Embryonic facial prominence (tissue), 1 donor: ENCODE data around the gene KCNK7.

ENCODE experiments used
- DNase-seq: peaks from one replicate; pipeline ENCODE4 v3.0.0-alpha.2; 2016; ENCODE audit errors: extremely low spot score

Gene KCNK7

DNA sequence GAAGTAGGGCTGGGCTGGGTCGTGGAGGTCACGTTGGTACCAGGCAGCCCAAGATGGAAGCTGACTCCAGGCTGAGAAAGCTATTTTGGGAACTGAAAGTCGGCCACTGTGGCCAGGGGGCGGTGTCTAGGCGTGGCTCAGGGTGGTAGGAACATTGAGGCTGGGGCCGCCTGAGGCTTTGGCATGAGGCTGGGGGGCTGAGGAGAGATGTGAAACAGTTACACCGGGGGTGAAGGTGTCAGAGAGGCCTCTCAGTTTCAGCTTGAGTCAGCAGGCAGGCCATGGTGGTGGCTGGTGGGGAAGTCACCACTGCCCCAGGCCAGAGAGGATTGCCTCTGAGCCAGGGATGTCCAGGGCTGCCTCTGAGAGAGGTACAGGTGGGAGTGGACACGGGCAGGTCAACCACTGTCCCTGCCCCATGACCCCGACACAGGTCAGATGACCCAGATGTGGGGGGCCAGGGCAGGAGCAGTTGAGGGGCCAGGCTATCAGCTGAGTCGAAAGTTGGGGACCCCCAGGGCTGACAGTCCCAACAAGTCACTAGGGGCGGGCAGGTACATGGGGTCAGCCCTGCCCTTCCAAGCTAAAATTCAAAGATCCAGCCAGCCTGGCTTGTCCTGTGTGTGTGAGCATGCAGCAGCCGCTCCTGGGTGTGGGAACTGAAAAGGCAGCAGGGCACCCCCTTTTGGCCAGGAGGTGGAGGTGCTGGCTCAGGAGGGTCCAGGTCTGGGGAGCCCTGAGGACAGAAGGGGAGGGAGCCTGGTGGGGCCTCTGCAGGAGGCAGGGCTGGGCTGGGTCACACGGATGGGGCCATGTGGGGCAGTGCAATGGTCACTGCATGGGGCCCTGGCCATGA, 7.2 kb downstream of the KCNK7 start:
- no peak for DNase-seq

DNA sequence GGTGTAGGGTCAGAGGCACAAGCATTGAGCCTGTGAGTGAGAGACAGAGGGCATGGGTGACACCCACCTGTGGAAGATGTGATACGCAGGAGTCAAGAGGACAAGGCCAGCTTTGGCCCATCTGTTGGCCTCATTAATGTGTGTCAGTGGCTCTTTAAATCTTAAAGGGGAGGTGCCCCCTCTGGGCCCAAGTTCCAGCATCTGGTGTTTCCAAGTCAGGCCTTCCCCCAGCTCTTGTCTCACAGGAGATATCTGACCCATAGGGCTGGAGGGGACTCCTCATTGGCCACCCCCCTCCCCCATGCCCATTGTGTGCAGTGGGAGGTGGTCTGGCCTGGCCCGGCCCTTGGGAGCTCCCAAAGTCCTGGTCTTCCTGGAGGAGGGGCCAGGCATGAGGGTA, 8.9 kb downstream of the KCNK7 start:
- no peak for DNase-seq

DNA sequence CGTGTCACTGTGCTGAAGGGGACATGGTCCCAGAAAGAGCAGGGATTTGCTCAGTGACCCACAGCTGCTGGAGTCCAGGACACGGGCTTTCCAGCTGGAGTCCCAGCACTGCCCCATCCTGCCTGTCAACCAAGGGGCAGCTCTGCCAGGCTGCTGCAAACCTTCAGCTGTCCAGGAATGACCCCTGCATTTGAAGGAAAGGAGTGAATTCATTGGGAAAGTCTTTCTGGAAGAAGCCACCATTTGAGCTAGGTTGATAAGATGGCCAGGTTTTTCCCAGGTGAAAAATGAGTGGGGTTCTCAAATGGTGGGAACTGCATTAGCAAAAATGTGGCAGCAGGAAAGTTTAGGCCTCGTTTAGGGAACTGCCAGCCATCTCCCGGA, 9.4 kb downstream of the KCNK7 start:
- no peak for DNase-seq

DNA sequence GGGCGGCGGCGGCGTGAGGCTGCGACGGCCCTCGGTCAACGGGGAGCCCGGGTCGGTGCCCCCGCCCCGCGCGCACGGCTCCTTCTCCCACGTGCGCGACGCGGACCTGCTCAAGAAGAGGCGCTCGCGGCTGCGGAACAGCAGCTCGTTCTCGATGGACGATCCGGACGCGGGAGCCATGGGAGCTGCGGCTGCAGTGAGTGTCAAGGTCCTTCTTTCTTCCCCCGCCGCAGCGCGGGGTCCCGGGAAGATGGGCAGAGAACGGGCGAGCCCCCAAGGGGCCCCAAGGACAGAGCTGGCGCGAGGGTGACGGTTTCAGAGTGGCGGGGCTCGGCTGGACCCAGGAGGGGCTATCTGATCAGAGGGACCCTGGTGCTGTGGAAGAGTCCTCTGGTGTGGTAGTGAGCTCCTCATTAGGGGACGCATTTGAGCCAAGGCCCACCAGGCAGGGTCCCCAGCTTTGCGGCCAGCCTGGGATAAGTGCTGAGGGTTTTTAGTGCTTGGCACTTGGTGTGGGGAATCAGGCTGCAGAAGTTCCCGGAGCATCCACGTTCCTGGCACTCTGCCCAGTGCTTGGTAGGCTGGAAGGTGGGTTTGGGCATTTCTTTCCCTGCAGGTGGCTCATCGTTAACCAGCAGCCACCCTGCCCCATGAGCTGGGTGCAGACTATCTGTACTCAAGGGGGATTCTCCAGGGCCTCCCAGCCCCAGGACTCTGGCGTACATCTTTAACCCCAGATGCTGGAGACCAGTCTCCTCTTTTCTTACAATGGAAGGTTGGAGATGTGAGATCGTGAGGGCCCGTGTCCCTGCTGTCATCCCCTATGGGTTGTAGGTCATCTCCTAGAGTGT, 10.0 kb downstream of the KCNK7 start:
- no peak for DNase-seq

DNA sequence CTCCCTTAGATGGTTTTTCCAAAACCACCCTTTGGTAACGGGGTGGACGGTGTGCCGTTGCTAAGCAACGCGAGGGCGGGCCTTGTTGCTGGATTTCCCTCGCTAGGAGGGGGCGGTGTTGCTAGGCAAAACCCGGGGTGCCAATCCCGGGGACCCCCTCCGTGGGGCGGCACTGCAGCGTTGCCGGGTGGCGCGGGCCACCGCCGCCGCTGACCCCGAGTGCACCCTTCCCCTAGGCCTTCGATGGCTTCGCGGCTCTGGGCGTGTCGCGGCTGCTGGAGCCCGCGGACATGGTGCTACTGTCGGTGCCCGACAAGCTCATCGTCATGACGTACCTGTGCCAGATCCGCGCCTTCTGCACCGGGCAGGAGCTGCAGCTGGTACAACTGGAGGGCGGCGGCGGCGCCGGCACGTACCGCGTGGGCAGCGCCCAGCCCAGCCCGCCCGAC, 10.9 kb downstream of the KCNK7 start:
- DNase-seq, result no peak

DNA sequence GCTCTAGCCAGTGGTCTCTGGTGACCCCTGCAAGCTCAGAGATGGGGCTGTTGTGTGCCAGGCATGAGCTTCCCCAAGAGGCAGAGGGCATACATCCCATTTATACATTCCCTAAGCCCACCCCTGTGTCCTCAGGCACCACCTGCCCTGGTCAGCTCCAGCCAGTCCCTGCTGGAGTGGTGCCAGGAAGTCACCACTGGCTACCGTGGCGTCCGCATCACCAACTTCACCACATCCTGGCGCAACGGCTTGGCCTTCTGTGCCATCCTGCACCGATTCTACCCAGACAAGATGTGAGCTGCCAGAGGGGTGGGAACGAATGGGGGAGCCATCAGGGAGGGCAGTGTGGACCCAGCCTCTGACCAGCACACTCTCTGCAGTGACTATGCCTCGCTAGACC, 11.5 kb downstream of the KCNK7 start:
- no peak for DNase-seq

DNA sequence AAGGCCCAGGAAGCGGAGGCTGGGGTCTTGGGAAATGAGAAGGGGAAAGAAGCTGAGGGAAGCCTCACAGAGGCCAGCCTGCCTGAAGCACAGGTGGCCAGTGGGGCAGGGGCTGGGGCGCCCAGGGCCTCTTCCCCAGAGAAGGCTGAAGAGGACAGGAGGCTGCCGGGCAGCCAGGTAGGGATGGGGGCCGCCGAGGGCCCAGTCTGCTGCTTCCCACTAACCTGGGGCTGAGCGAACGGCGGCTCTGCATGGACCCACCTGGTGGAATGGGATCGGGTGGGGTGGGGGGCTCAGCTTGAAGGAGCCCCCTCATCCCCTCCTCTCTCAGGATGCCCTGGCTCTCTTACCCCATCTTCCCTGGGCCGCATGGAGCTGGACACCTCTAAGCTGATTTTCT, 12.0 kb downstream of the KCNK7 start:
- no peak for DNase-seq

DNA sequence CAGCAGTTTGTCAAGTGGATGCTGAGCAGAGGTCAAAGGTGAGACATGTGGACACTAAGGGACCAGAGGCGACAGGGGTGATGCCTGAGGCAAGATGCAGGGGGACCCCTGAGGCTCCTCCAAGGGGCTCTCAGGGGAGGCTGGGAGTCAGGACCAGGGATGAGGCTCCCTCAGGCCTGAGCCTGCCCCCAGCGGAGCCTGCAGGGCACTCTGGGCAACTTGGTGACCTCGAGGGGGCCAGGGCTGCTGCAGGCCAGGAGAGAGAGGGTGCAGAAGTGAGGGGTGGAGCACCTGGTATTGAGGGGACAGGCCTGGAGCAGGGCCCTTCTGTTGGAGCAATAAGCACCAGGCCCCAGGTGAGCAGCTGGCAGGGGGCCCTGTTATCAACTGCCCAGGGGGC, 13.7 kb downstream of the KCNK7 start:
- DNase-seq, result no peak

DNA sequence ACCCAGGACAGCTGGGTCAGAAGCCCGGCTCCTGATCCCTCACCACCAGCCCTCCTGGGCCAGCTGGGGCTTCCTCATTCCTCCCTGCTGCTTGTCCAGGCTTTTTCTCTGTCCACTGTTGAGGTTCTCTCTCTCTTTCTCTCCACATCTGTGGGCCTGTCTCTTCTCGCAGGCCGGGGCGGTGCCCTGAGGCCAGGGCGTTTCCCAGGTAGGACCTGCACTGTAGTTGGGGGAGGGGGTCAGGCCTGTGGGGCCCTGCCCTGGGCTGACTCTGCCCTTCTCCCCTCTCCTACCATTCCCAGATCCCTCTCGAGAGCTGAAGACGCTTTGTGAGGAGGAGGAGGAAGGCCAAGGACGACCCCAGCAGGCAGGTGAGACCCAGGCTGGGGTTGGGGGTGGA, 14.8 kb downstream of the KCNK7 start:
- no peak for DNase-seq

DNA sequence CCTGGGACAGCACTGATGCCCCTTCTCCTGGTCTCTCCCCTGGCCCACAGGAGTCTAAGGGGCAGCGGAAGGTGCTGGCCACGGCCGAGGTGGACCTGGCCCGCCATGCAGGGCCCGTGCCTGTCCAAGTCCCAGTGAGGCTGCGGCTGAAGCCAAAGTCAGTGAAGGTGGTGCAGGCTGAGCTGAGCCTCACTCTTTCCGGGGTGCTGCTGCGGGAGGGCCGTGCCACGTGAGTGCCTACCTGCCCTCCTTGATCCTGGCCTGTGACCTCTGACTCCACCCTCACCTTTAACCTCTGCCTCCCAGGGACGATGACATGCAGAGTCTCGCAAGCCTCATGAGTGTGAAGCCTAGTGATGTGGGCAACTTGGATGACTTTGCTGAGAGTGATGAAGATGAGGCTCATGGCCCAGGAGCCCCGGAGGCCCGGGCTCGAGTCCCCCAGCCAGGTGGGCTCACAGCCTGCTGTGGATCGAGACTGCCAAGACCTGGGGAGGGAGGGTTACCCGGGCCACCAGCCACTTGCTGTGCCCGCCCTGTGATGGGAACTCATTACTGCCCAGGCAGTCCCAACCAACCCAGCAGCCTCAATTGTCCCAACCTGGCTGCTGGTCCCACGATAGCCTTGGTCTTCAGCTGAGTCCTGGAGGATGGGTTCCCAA, 15.4 kb downstream of the KCNK7 start:
- no peak for DNase-seq

DNA sequence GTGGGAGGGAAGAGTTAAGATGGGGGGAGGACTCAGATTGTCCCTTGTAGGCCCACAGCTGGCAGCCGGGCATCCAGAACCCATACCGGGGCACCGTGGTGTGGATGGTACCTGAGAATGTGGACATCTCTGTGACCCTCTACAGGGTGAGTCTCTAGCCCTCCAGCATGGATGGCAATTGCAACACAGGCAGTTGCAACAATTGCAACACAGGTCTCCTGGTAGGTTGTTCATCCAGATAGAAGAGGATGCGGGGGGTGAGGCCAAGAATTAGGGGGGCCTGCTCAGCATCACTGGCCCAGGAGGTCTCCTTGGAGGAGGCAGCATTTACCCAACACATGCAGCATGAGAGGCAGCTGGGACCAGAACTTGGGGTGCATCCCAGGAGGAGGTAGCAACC, 16.3 kb downstream of the KCNK7 start:
- DNase-seq, result no peak

DNA sequence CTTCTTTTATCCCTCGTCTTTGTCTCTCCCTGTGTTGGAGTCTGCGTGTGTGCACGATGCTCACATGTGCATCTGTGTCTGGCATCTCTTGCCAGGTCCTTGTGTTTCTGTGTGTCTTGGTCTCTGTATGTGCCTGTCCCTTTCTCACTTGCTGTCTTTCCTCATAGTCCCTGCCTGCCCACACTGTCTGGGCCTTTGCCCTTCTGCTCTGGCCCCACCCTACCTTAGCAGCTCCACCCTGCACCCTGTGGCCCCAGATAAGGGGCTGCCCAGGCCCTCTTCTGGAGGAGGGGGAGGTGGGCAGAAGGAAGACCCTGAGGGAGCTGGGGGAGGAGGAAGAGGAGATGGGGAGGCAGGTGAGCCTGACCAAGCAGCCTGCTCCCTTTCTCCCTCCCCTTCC, 16.9 kb downstream of the KCNK7 start:
- DNase-seq, result no peak

DNA sequence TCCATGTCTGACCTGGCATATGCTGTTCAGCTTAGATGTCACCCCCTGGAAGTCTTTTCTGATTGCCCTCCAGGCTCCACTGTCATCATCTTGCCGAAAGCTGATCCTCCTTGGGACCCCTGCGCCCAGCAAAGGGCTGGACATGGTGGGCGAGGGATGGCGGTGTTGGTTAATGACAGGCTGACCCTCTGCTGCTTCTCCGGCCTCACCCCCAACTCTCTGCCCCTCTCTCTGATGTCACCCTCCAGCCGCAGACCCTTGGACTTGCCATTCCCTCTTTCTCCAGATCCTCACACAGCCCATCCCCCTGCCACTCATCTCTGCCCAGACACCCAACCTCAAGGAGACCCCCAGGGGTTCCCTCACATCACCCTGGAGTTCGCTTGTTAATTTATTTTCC, 17.5 kb downstream of the KCNK7 start:
- no peak for DNase-seq

DNA sequence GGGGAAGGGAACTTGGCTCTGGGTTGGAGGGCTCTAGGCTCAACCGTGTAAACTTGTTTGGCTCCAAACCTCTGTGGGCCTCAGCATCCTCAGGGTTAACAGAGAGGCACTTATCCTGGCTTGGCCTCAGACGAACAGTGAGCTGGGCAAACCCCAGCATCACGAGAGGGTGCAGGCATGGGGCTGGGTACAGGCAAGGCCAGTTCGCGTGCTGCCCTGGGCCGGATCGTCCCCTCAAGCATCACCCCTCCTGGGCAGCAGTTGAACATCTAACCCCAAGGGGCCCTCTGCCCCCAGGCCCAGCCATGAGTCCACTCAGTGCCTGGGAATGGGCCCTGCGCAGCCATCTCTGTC, 17.9 kb downstream of the KCNK7 start:
- no peak for DNase-seq

DNA sequence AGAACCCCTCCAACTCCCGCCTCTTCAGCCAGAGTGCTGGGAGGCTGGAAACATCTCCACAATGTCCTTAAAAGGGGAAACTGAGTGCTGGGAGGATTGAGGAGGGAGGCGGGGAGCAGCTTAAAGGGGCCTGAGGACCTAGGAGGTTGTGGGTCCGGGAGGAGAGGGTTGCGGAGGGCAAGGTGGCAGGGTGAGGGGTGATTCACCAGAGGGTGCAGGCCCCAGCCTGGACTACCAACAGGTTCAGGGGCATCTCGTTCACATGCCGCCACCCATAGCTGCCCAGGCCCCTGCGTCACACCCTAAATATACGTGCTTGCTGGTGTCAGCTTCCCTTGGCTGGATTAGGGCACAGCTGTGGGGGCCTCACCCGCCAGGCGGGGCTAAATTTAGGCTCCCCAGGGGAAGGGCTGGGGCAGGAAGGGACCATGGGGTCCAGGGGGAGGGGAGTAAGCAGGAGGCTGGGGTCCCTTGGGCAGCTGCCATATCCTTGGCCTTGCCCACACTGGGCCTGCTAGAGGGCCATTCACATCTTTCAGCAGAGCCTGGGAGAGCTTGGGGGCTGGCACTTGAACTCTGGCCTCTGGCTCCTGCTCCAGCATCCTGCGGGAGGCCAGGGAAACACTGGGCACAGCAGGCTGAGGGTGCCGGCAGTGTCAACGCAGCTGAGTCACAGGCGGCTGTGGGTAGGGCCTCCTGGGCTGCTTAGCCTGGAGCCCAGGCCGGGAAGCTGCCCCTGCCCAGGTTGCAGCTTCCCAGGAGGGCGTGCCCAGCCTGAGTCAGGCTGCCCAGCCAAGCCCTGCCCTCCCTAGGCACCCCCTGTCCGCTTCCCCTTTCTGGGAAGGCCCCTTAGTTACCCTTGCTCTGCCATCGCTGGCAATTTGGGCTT, 18.5 kb downstream of the KCNK7 start:
- DNase-seq, result no peak

DNA sequence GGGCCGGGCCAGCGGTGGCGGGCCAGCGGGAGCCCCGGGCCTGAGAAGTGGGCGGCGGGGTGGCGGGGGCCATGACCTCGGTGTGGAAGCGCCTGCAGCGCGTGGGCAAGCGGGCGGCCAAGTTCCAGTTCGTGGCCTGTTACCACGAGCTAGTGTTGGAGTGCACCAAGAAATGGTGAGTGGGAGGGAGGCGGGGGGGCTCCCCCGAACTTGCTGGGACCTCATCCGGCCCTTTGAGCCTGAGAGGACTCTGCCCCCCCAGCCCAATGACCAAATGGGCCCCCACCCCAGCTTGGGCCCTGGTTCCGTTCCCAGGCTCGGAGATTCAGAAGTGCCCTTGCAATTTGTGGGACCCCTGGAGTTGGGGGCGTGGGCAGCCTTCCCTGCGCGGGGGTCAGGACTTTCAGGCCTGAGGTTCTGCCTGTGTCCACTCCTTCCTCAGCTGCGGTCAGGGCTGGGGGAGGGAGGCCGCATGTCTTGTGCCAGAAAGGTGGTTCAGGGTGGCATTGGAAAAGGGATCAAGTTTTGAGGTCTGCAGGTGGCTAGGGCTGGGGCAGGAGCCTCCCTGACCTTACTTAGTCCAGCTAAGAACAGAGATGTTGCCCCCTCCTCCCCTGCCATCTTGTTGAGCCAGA, 19.3 kb downstream of the KCNK7 start:
- no peak for DNase-seq

DNA sequence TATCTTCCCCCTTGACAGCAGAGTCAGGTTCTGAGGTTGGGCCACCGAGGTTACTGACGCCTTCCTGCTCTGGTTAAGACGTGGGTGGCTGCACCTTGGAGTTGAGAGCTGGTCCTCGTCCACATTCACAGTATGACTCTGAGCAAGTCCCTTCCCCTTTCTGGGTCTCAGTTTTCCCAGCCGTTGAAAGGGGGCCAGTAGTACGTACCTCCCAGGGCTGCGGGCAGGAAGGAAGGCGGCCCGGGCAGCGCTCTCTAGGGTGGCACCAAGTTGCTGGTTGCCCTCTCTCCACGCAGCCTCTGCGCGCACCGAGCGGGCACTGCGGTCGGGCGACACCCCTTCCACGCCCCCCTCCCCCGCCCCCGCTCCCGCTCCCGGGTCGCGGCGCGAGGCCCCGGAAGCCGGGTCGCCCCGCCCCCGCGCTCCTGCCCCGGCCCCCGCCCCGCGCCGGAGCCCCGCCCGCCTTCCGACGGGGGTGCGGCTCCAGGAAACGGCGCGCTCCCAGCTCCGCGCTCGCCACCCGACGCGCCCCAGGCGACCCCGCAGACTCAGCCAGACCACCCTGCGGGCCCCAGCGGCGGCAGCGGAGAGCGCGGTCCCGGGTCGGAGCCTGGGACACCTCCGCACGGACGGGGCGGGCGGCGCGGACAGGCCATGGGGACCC, 19.9 kb downstream of the KCNK7 start, which contains the start of gene EHBP1L1:
EHBP1L1 (plus strand) TSS at position 486 of the 664 bp plus-strand sequence. CDS start 250 bp downstream, outside the sequence.
- DNase-seq, result no peak

DNA sequence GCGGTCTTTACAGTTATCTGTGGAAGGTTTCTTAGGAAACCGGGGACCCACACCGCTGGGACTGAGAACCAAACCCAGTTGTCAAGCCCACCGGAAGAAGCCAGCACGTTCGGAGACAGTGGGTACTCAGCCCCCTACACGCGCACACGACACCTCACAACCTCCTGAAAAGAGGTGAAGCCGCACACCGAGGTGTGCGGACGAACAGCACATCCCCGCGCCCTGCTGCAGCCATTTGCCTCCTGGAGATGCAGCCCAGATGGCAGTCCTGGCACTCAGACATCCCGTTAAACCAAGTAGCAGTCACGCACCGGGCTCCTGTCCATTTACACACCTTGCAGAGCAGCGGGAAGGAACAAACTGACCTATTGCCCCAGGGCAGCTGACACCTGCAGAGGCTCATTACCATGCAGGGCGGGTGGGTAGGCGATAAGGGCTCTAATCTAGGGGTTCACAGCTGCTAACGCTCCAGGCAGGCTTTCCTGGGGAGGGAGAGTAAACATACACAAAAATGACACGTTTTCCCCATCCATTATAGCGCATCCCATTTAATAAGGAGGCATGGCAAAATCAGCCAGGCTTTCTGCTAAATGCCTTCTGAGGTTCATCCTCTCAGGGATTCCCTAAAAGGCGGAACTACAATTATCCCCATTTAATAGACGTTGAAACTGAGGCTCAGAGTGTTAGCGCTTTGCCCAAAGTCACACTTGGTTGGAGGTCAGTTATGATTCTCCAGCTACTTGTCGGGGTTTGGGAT, 20.6 kb downstream of the KCNK7 start:
- DNase-seq, result no peak

DNA sequence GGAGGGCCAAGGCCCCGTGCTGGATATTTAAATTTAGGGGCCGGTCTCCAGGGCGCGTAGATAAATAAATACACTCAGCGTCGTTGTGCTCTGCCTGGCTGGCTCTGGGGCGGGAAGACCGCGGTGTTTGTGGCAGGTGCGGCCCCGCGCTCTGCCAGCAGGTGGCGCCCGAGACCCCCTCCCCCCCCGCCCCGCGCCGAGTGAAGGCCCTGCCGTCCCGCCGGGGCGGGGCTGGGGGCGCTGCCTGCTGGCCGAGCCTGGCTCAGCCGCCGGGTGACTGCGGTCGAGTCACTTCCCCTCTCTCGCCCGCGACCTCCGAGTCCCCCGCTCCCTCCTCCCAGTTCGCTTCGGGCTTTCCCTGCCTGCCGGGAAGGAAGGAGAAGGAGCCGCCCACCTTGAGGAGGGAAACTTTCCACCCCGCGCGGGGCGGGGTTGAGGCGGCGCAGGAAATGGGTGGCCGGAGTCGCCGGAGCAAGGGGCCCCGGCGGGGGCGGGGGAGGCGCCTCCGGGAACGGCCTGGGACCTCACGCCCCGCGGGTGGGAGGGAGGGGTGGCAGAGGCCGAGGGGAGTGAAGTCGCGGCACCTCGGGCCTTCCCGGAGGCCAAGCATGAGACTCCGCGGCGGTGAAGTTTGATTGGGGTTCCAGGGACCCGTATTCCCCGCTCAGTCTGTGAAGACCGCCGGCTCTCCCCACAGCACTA, 21.3 kb downstream of the KCNK7 start:
- DNase-seq, result peak; percentile 58
